ENCODE measurements around the gene GBGT1.

- TF ChIP-seq CTCF (IDR thresholded peaks at IDR 0.05 in 4 of 5, conservative IDR thresholded peaks at IDR 0.05 in 1 of 5): no peak
- TF ChIP-seq POLR2A (IDR thresholded peaks at IDR 0.05): no peak
Observed at GRCh38 chr9:133201424-133202144, 37.9 kb upstream of the GBGT1 start.

Measured in gastrocnemius medialis (tissue), 4 donors.